HL-60 (cell line): ENCODE measurements around the gene SP110.
A peak's percentile ranks its signal among the peaks of the same experiment; 100 is the strongest.

Experiments used
- DNase-seq, 2 experiments: peaks; one replicate each; pipeline ENCODE4 v3.0.0-alpha.2; 2010 to 2020; ENCODE audit warnings: low read depth in 1 of 2, low spot score in 1 of 2
- H3K27ac ChIP-seq: fragments of 250-450 bp; sonication (Bioruptor Pico); replicated peaks from 2 replicates; pipeline ENCODE4 v1.5.1; 2020; ENCODE audit warnings: mild to moderate bottlenecking, moderate library complexity
- H3K27me3 ChIP-seq: fragments of 250-450 bp; sonication (Bioruptor Pico); 2 replicates; pipeline ENCODE4 v1.5.1; 2021; ENCODE audit warnings: mild to moderate bottlenecking, moderate library complexity; ENCODE audit not compliant: insufficient read depth, poor library complexity, severe bottlenecking
- H3K4me3 ChIP-seq: replicated peaks from 2 replicates; pipeline ENCODE4 v1.5.1; 2011; ENCODE audit warnings: mild to moderate bottlenecking, control low read depth, low read length; ENCODE audit not compliant: insufficient read depth
- GABPA ChIP-seq: IDR thresholded peaks from 2 replicates; pipeline ENCODE4 v1.6.1; 2012; ENCODE audit warnings: low read depth
- POLR2AphosphoS5 ChIP-seq: IDR thresholded peaks from 2 replicates; pipeline ENCODE4 v1.6.1; 2012; ENCODE audit warnings: low read depth
- SPI1 ChIP-seq: IDR thresholded peaks from 2 replicates; pipeline ENCODE4 v1.6.1; 2012; ENCODE audit warnings: low read depth, mild to moderate bottlenecking, borderline replicate concordance
- TF ChIP-seq, protein P1 (sequence below): IDR thresholded peaks from 2 replicates; pipeline ENCODE4 v1.6.1; 2012; ENCODE audit warnings: low read depth; ENCODE audit not compliant: insufficient replicate concordance
- TF ChIP-seq, protein P2 (sequence below): IDR thresholded peaks from one replicate; pipeline ENCODE4 v1.5.1; 2011; ENCODE audit warnings: low read length, control low read depth, inconsistent platforms; ENCODE audit not compliant: insufficient read depth

SP110 gene

DNA sequence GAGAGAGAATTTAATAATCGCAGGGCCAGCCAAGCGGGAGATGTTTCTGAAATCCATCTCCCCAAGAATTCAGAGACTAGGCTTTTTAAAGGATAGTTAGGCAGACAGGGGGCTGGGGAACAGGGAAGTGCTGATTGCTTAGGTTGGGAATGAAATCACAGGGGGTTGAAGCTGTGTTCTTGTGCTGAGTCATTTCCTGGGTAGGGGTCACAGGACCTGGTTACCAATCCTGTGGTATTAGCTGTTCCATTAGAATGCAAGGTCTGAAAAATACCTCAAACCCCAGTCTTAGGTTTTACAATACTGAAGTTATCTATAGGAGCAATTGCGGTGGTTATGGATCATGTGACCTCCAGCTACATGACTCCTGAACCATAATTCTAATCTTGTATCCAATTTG lies 10.3 kb upstream of the SP110 start:
- Histone ChIP-seq H3K4me3 (no peak overlapping the region), H3K27ac (0 out of 2 replicates have a peak overlapping the region, but pooled peaks have one; percentile 3), H3K27me3 (no peaks in the 10 kb centered on the region)
- peak in 1 of 2 experiments; percentile 39 for DNase-seq
- TF ChIP-seq SPI1 (no peak), GABPA (no peak), POLR2AphosphoS5 (no peak)
- TF ChIP-seq, protein P1, sequence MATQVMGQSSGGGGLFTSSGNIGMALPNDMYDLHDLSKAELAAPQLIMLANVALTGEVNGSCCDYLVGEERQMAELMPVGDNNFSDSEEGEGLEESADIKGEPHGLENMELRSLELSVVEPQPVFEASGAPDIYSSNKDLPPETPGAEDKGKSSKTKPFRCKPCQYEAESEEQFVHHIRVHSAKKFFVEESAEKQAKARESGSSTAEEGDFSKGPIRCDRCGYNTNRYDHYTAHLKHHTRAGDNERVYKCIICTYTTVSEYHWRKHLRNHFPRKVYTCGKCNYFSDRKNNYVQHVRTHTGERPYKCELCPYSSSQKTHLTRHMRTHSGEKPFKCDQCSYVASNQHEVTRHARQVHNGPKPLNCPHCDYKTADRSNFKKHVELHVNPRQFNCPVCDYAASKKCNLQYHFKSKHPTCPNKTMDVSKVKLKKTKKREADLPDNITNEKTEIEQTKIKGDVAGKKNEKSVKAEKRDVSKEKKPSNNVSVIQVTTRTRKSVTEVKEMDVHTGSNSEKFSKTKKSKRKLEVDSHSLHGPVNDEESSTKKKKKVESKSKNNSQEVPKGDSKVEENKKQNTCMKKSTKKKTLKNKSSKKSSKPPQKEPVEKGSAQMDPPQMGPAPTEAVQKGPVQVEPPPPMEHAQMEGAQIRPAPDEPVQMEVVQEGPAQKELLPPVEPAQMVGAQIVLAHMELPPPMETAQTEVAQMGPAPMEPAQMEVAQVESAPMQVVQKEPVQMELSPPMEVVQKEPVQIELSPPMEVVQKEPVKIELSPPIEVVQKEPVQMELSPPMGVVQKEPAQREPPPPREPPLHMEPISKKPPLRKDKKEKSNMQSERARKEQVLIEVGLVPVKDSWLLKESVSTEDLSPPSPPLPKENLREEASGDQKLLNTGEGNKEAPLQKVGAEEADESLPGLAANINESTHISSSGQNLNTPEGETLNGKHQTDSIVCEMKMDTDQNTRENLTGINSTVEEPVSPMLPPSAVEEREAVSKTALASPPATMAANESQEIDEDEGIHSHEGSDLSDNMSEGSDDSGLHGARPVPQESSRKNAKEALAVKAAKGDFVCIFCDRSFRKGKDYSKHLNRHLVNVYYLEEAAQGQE: no peak
- TF ChIP-seq, protein P2, sequence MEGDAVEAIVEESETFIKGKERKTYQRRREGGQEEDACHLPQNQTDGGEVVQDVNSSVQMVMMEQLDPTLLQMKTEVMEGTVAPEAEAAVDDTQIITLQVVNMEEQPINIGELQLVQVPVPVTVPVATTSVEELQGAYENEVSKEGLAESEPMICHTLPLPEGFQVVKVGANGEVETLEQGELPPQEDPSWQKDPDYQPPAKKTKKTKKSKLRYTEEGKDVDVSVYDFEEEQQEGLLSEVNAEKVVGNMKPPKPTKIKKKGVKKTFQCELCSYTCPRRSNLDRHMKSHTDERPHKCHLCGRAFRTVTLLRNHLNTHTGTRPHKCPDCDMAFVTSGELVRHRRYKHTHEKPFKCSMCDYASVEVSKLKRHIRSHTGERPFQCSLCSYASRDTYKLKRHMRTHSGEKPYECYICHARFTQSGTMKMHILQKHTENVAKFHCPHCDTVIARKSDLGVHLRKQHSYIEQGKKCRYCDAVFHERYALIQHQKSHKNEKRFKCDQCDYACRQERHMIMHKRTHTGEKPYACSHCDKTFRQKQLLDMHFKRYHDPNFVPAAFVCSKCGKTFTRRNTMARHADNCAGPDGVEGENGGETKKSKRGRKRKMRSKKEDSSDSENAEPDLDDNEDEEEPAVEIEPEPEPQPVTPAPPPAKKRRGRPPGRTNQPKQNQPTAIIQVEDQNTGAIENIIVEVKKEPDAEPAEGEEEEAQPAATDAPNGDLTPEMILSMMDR: no peak

DNA sequence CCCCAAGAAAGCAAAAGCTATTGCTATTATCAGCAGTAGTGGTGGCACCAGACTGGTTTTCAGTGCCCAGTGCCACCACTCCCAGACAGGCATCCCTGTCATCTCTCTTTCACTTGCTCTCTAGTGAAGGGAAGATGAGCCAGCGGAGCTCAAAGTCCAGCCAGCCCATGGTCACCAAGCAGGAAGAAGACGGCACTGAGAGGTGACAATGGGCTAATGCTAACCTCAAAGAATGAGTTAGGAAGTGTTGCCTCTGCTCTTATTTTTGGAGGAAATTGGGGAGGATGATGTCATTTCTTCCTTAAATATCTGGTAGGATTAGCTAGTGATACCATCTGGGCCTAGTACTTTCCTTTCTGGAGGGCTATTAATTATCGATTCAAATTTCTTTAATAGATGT lies 7.4 kb upstream of the SP110 start:
- Histone ChIP-seq H3K4me3 (no peak overlapping the region), H3K27me3 (no peaks in the 10 kb centered on the region), H3K27ac (no peak overlapping the region)
- TF ChIP-seq SPI1: no peak
- TF ChIP-seq GABPA: no peak
- TF ChIP-seq POLR2AphosphoS5: no peak
- TF ChIP-seq, protein P2: no peak
- TF ChIP-seq, protein P1: no peak
- DNase-seq: no peak

DNA sequence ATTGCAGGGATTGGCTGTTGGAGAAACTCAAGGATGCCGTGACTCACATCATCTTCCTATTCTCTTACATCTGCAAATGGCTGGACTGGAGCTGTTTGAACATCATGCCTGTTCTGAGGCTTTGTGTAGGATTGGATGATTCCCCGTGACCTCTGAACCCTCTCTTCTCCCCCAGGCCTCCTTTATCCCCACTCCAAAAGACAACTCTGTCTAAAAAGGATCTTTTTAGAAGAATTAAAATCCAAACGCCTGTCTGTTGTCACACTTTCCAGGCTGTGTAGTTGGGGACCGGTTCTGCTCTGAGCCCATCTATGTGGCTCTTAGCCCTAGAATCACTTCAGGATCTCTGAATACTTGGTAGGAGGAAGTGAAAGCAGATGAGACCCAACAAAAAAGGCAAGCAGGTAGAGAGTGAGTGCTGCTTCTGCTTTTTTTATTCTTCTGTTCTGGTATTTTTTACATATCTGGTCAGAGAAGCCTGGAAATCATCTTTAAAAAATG lies 6.3 kb upstream of the SP110 start:
- peak; percentile 11 to 32 for DNase-seq
- Histone ChIP-seq H3K27me3 (no peaks in the 10 kb centered on the region), H3K27ac (peak overlapping the region; percentile 54; the same call in 1 of the 2 replicates), H3K4me3 (no peak overlapping the region; the same call in 1 of the 2 replicates)
- TF ChIP-seq, protein P2: no peak
- TF ChIP-seq, protein P1: no peak
- TF ChIP-seq GABPA (no peak), POLR2AphosphoS5 (no peak), SPI1 (peak; percentile 86)
